K562 (cell line): ENCODE results near the gene ITSN1. TPM values are rescaled to one million over a fixed set of nuclear protein-coding genes. Genes with fewer than 3 reads are reported as not detected.

Experiments
- CTCFL ChIP-seq: IDR thresholded peaks from 2 replicates; pipeline ENCODE4 v1.6.1; 2011; ENCODE audit warnings: borderline replicate concordance, low read depth, mild to moderate bottlenecking, moderate library complexity, low read length; ENCODE audit not compliant: insufficient read depth, poor library complexity, severe bottlenecking
- FOS ChIP-seq: IDR thresholded peaks from 3 replicates; pipeline ENCODE4 v1.6.1; 2011; ENCODE audit not compliant: insufficient read length; ENCODE audit errors: extremely low read depth
- FOXK2 ChIP-seq, 2 experiments: fragments of 450-650 bp; IDR thresholded peaks in 1 of 2; conservative IDR thresholded peaks in 1 of 2; 2 replicates each; pipeline ENCODE4 v1.6.1; 2016; ENCODE audit warnings: low read depth in 2 of 2, mild to moderate bottlenecking in 1 of 2
- GABPA ChIP-seq: fragments of 200-800 bp; sonication (Bioruptor generic); conservative IDR thresholded peaks from 2 replicates; pipeline ENCODE4 v1.6.1; 2016; ENCODE audit warnings: low read depth, missing genetic modification characterization, missing compliant biosample characterization
- GTF2A2 ChIP-seq: IDR thresholded peaks from 2 replicates; pipeline ENCODE4 v1.6.1; 2016; ENCODE audit warnings: mild to moderate bottlenecking, missing genetic modification characterization, missing compliant biosample characterization
- GTF3C2 ChIP-seq: IDR thresholded peaks from 3 replicates; pipeline ENCODE4 v1.6.1; 2011; ENCODE audit warnings: borderline replicate concordance, mild to moderate bottlenecking, moderate library complexity; ENCODE audit not compliant: insufficient read length; ENCODE audit errors: extremely low read depth
- HMG20B ChIP-seq: fragments of 250-450 bp; sonication (Bioruptor Pico); IDR thresholded peaks from 2 replicates; pipeline ENCODE4 v1.5.0; 2021; ENCODE audit warnings: mild to moderate bottlenecking
- ID3 ChIP-seq, 2 experiments: fragments of 250-450 bp in 1 of 2; fragments of 450-650 bp in 1 of 2; sonication (Bioruptor Pico) in 1 of 2; IDR thresholded peaks; 2 replicates each; pipeline versions ENCODE4 v1.6.1 to v1.8.0; 2016 to 2021; ENCODE audit warnings: mild to moderate bottlenecking in 2 of 2, moderate library complexity in 2 of 2, missing compliant biosample characterization in 1 of 2, missing genetic modification characterization in 1 of 2
- MCM3 ChIP-seq: fragments of 450-650 bp; IDR thresholded peaks from 2 replicates; pipeline ENCODE4 v1.6.1; 2016
- MED1 ChIP-seq: sonication (generic); formaldehyde crosslinking; IDR thresholded peaks from 2 replicates; pipeline ENCODE4 v1.8.1; 2023; ENCODE audit warnings: missing genetic modification reagents, borderline replicate concordance
- MYC ChIP-seq, 2 experiments: fragments of 250-450 bp in 1 of 2; sonication (Bioruptor Pico) in 1 of 2; IDR thresholded peaks; 2 replicates each; pipeline versions ENCODE4 v1.5.1 to v1.6.1; 2012 to 2021; ENCODE audit warnings: low read depth in 2 of 2, borderline replicate concordance in 1 of 2, improper control_type of control experiment in 1 of 2, low read length in 1 of 2, mild to moderate bottlenecking in 1 of 2, moderate library complexity in 1 of 2
- PHF20 ChIP-seq: fragments of 450-650 bp; IDR thresholded peaks from 2 replicates; pipeline ENCODE4 v1.6.1; 2018; ENCODE audit not compliant: partially characterized antibody
- POLR2B ChIP-seq: fragments of 450-650 bp; IDR thresholded peaks from 2 replicates; pipeline ENCODE4 v1.6.1; 2018; ENCODE audit warnings: low read depth; ENCODE audit not compliant: partially characterized antibody
- PTBP1 ChIP-seq: fragments of 200-400 bp; formaldehyde crosslinking; IDR thresholded peaks from 2 replicates; pipeline ENCODE4 v1.6.1; 2017; ENCODE audit warnings: low read depth, low read length
- RBFOX2 ChIP-seq: fragments of 200-400 bp; formaldehyde crosslinking; IDR thresholded peaks from 2 replicates; pipeline ENCODE4 v1.6.1; 2017; ENCODE audit warnings: low read depth, mild to moderate bottlenecking, low read length, moderate library complexity
- SMARCE1 ChIP-seq: fragments of 450-650 bp; IDR thresholded peaks from 2 replicates; pipeline ENCODE4 v1.7.1; 2016; ENCODE audit warnings: mild to moderate bottlenecking
- SRF ChIP-seq, 2 experiments: fragments of 250-450, 450-650 bp in 1 of 2; sonication (Bioruptor Pico) in 1 of 2; sonication (generic) in 1 of 2; formaldehyde crosslinking; IDR thresholded peaks; 2 replicates each; pipeline versions ENCODE4 v1.5.0 to v1.5.1; 2020 to 2022; ENCODE audit warnings: mild to moderate bottlenecking in 1 of 2, missing genetic modification reagents in 1 of 2
- USF1 ChIP-seq: sonication (generic); formaldehyde crosslinking; IDR thresholded peaks from 2 replicates; pipeline ENCODE4 v1.9.0; 2022; ENCODE audit warnings: mild to moderate bottlenecking, missing genetic modification reagents
- ZNF764 ChIP-seq: fragments of 250-450 bp; sonication (Bioruptor Pico); IDR thresholded peaks from 2 replicates; pipeline ENCODE4 v1.4.0; 2020; ENCODE audit warnings: low read depth, mild to moderate bottlenecking, moderate library complexity
- ZNF766 ChIP-seq: fragments of 200-800 bp; sonication (Bioruptor generic); conservative IDR thresholded peaks from 2 replicates; pipeline ENCODE4 v1.6.1; 2016; ENCODE audit warnings: missing genetic modification characterization, missing compliant biosample characterization
- polyA plus RNA-seq, 8 experiments: library from polyadenylated mRNA; depleted of rRNA in 4 of 8; stranded (reverse) in 5 of 8; unstranded in 3 of 8; fragments of >200 nt; fragmentation: Nextera tagmentation in 2 of 8; fragmentation: Illumina TruSeq in 1 of 8; extraction: Ambion mirVana in 2 of 8; extraction: Trizol in 1 of 8; gene quantifications; 2 replicates each; pipeline versions ENCODE4 v1.2.1 to v1.2.3, GENCODE V29; 2011 to 2014; ENCODE audit warnings: inconsistent platforms in 1 of 8, missing spikeins in 1 of 8
- total RNA-seq, 7 experiments: library from RNA; depleted of rRNA in 6 of 7; stranded (reverse); fragments of >200 nt in 6 of 7; fragmentation: Illumina TruSeq in 2 of 7; extraction: Trizol in 2 of 7; gene quantifications; 2 replicates each; pipeline versions ENCODE4 v1.2.1 to v1.2.3, GENCODE V29; 2011 to 2021; ENCODE audit warnings: low replicate concordance in 1 of 7

ITSN1 gene
- total and polyA plus RNA-seq, 9 of the 15 experiments (the other 6 are each of a cell fraction or from before 2014, with no cell fraction given): 1.1 to 12.6 (median 4.8) TPM

- TF ChIP-seq GTF3C2: no peak
- TF ChIP-seq SMARCE1: no peak
- no peak for TF ChIP-seq MCM3
- TF ChIP-seq FOXK2 (conservative IDR thresholded peaks at IDR 0.05 in 1 of 2, IDR thresholded peaks at IDR 0.05 in 1 of 2; ENCODE audit: low read depth in 2 of 2): 0 out of 4 replicates have a peak, but pooled peaks have one; percentile 20 to 34
- TF ChIP-seq PTBP1: no peak
- no peak for TF ChIP-seq ID3 (CRISPR knock-in tag; IDR thresholded peaks at IDR 0.05)
- no peak for TF ChIP-seq ID3 (tag; IDR thresholded peaks at IDR 0.05)
- TF ChIP-seq GABPA (tag): peak; percentile 62
- TF ChIP-seq ZNF764 (CRISPR knock-in tag): no peak
- TF ChIP-seq FOS: no peak
- no peak for TF ChIP-seq ZNF766 (CRISPR knock-in tag)
- TF ChIP-seq GTF2A2 (tag): 0 out of 2 replicates have a peak, but pooled peaks have one; percentile 18
- TF ChIP-seq MED1 (CRISPR knock-in tag): no peak
- TF ChIP-seq CTCFL: no peak
- no peak for TF ChIP-seq MYC (IDR thresholded peaks at IDR 0.05; ENCODE audit: low read depth, low read length)
- TF ChIP-seq MYC (CRISPR knock-in tag; IDR thresholded peaks at IDR 0.05; ENCODE audit: borderline replicate concordance, low read depth): no peak
- no peak for TF ChIP-seq PHF20
- no peak for TF ChIP-seq SRF (CRISPR knock-in tag; IDR thresholded peaks at IDR 0.05)
- 0 out of 2 replicates have a peak, but pooled peaks have one; percentile 18 for TF ChIP-seq RBFOX2
- TF ChIP-seq POLR2B: peak; percentile 13
- TF ChIP-seq USF1 (CRISPR knock-in tag): 0 out of 2 replicates have a peak, but pooled peaks have one; percentile 18
- TF ChIP-seq HMG20B: no peak
These were observed 306.0 kb downstream of the ITSN1 start (continued) for GRCh38 chr21:33948096-33948950.
